Measurements from ENCODE around the gene PKP1.

The PKP1 gene

DNA sequence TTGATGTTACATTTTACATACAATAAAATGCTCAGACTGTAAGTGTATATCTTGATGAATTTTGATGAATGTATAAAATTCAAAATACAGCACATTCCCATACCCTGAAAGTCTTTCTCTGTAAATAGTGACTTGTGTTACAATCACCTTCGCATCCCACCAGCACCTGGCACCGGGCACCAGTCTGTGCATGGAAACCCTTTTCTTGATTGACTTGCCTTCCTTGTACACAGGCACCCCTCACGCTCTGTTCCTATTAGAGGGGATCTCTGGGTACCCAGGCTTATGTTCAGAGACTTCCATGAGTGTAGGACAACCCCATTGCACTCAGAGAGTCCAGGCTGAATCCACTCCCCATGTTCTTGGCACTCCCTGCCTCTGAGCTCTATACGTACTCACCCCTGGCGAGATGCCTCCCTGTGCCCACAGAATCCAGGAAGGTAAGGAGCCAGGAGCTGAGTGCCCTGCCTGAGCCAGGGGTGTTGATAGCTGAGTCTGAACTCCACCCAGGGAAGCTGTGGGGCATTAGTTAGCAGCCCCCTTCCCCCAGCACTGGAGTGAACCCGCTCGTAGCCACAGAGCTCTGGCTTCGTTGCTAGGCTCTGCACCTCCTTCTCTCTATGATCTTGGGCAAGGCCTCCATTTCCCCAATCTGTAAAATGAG lies 22.5 kb upstream of the PKP1 start:
- POLR2A ChIA-PET: interaction anchor here (1.2 kb wide), 1 partner anchor 22 kb away, joined by 3 read pairs; the partner anchor contains the start of gene PKP1
- TF ChIP-seq CTCF (IDR thresholded peaks at IDR 0.05; ENCODE audit: insufficient read depth, low read length, missing control alignments): no peak

DNA sequence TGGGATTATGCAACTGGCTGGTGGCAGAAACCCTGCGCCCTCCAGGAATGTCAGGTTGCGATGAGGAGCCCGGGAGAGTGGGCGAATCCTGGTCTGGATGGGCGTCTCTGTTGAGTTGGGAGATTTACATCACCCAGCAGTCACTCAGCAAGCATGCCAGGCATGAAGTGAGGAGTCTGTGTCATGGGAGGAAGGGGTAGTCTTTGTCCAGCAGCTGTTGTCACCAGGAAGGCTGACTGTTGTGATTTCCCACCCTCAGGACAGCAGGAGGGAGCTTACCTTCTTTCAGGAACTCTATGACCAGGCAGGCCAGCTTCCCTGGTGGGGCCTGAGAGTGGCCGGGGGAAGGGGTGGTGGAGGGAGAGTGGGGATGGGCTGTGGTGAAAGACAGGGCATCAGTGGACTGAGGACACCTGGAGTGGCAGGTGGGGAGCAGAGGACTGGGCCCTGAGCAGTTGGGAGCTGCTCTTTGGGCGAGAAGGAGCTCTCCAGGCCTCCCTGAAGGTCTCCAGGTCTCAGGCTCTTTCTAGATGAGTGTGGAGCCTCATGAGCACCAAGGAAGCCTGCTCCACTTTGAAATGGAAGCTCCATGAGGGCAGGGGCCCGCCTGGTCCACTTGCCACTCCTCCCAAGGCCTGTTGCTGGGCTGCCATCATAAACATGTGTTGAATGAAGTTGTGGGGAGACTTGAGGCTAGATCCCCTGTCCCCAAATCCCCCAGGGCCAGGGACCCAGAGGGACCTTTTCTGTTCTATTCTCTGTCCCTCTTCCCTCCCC lies 21.3 kb upstream of the PKP1 start:
- H3K4me3 ChIP-seq (ENCODE audit: low read depth, low read length): no peak overlapping the region
- ChIA-PET POLR2A (no interaction called here), CTCF (interaction anchor here (0.8 to 7.0 kb wide), 8 partner anchors 9 to 186 kb away, joined by 3 to 82 read pairs (median 12); no protein-coding TSS in a partner anchor)
- DNase-seq (ENCODE audit: low read depth, low spot score): no peak
- TF ChIP-seq CTCF (IDR thresholded peaks at IDR 0.05; ENCODE audit: insufficient read depth, low read length, missing control alignments): no peak

More for the DNA sequence above, 22.5 kb upstream of the PKP1 start:
- H3K4me3 ChIP-seq (ENCODE audit: low read depth, low read length): no peak overlapping the region
- DNase-seq (ENCODE audit: low read depth, low spot score): no peak
- CTCF ChIA-PET: interaction anchor here (0.7 to 7.0 kb wide), 6 partner anchors 9 to 188 kb away, joined by 3 to 71 read pairs (median 18); no protein-coding TSS in a partner anchor

GRCh38 chr1:201262963-201263608 lies 20.2 kb upstream of the PKP1 start:
- POLR2A ChIA-PET: no interaction called here

GRCh38 chr1:201264072-201264471 lies 19.2 kb upstream of the PKP1 start:
- TF ChIP-seq CTCF (IDR thresholded peaks at IDR 0.05; ENCODE audit: insufficient read depth, low read length, missing control alignments): no peak
- no peak overlapping the region for H3K4me3 ChIP-seq (ENCODE audit: low read depth, low read length)
- DNase-seq (ENCODE audit: low read depth, low spot score): no peak
- POLR2A ChIA-PET: no interaction called here
- CTCF ChIA-PET: interaction anchor here (4.7 to 7.0 kb wide), 4 partner anchors 11 to 121 kb away, joined by 20 to 82 read pairs (median 66); no protein-coding TSS in a partner anchor

More at GRCh38 chr1:201262963-201263608, 20.2 kb upstream of the PKP1 start:
- CTCF ChIA-PET: interaction anchor here (0.8 to 7.0 kb wide), 8 partner anchors 9 to 185 kb away, joined by 3 to 82 read pairs (median 12); no protein-coding TSS in a partner anchor
- H3K4me3 ChIP-seq (ENCODE audit: low read depth, low read length): no peak overlapping the region
- DNase-seq (ENCODE audit: low read depth, low spot score): no peak
- TF ChIP-seq CTCF (IDR thresholded peaks at IDR 0.05; ENCODE audit: insufficient read depth, low read length, missing control alignments): no peak

GRCh38 chr1:201264554-201264953 lies 18.8 kb upstream of the PKP1 start:
- H3K4me3 ChIP-seq (ENCODE audit: low read depth, low read length): no peak overlapping the region
- TF ChIP-seq CTCF (IDR thresholded peaks at IDR 0.05; ENCODE audit: insufficient read depth, low read length, missing control alignments): no peak
- no peak for DNase-seq (ENCODE audit: low read depth, low spot score)
- ChIA-PET POLR2A (no interaction called here), CTCF (interaction anchor here (4.7 to 7.0 kb wide), 4 partner anchors 11 to 121 kb away, joined by 20 to 82 read pairs (median 66); no protein-coding TSS in a partner anchor)

All from AG04449 (cell line).